Heart right ventricle (tissue), 16 donors: ENCODE results near the gene CARD11. TPM values are rescaled to one million over a fixed set of nuclear protein-coding genes. Genes with fewer than 3 reads are reported as not detected.

Experiments used
- ATAC-seq, 8 donors: fragments of 200-7000 bp; cut with Tn5 transposase; one replicate each; pipeline ENCODE4 v1.9.1; 2020; ENCODE audit warnings: mild to moderate bottlenecking in 8 of 8, moderate library complexity in 8 of 8, moderate number of reproducible peaks in 1 of 8
- DNase-seq, 2 donors: peaks; one replicate each; pipeline ENCODE4 v3.0.0-alpha.2; 2020
- H3K27ac ChIP-seq, 10 donors: fragments of 200-600 bp; sonication (generic) in 2 of 10; one replicate each; pipeline versions ENCODE4 v1.5.0 to v1.8.0; 2020 to 2022; ENCODE audit warnings: mild to moderate bottlenecking in 3 of 10
- H3K27me3 ChIP-seq, 7 donors: fragments of 200-600 bp; one replicate each; pipeline ENCODE4 v1.8.0; 2021 to 2022; ENCODE audit warnings: mild to moderate bottlenecking in 2 of 7
- H3K36me3 ChIP-seq, 9 donors: fragments of 200-600 bp; sonication (generic) in 1 of 9; one replicate each; pipeline versions ENCODE4 v1.5.0 to v1.8.0; 2020 to 2022; ENCODE audit warnings: mild to moderate bottlenecking in 2 of 9
- H3K4me1 ChIP-seq, 9 donors: fragments of 200-600 bp; sonication (generic) in 1 of 9; one replicate each; pipeline versions ENCODE4 v1.5.0 to v1.8.0; 2020 to 2022; ENCODE audit warnings: mild to moderate bottlenecking in 4 of 9
- H3K4me3 ChIP-seq, 10 donors: fragments of 200-600 bp; sonication (generic) in 2 of 10; one replicate each; pipeline versions ENCODE4 v1.5.0 to v1.8.0; 2020 to 2022; ENCODE audit warnings: mild to moderate bottlenecking in 7 of 10, moderate library complexity in 2 of 10
- H3K9me3 ChIP-seq, 11 donors: fragments of 200-600 bp in 10 of 11; sonication (generic) in 2 of 11; one replicate each; pipeline versions ENCODE4 v1.5.0 to v1.8.0; 2013 to 2022; ENCODE audit warnings: mild to moderate bottlenecking in 2 of 11, control low read depth in 1 of 11, moderate library complexity in 1 of 11
- WGBS, 2 donors: extraction: QIAGEN DNeasy Blood & Tissue Kit; methylation state at CpG; one replicate each; pipeline ENCODE4 v1.1.7; 2013; ENCODE audit warnings: inconsistent platforms in 1 of 2; 5-methylcytosine and 5-hydroxymethylcytosine counted together
- intact Hi-C, 10 donors: fragments of 100-400 bp; cut with DNase I; formaldehyde crosslinking; loops; one replicate each; pipeline versions ENCODE4 v1.11.1 to v1.14.2; 2022
- polyA plus RNA-seq, 2 donors: library from polyadenylated mRNA; stranded (reverse); fragments of 200-250 nt; gene quantifications; one replicate each; pipeline ENCODE4 v1.2.3, GENCODE V29; 2013
- total RNA-seq, 10 donors: library from RNA; stranded (reverse); fragmentation: NEBNext Ultra II Directional in 3 of 10; extraction: Animal tissue kit (Norgen Biotek cat#: 25700) in 3 of 10; gene quantifications; one replicate each; pipeline versions ENCODE4 v1.2.1 to v1.2.4, GENCODE V29; 2021 to 2023
- TF ChIP-seq, protein P1 (sequence below), 9 donors: fragments of 200-600 bp; sonication (generic) in 2 of 9; IDR thresholded peaks; one replicate each; pipeline versions ENCODE4 v1.5.0 to v1.8.0; 2021 to 2022; ENCODE audit warnings: antibody characterized with exemption in 9 of 9, mild to moderate bottlenecking in 5 of 9, moderate library complexity in 1 of 9
- donor health status: Arrhythmogenic right ventricular cardiomyopathy.
- donor health status: ischemic (EF 13 %, LVEDD 7.1; RV severe dilation, severe dysfunction).
- donor health status: healthy with polysubstance abuse.
- donor health status: DM: no; HTN: yes; CAD: no.
- donor health status: DM: no; HTN: no; CAD: no.
- donor health status: ischemic (EF 25% LVEDD 6.9; RV normal size, moderate dysfunction).
- donor health status: ischemic (EF 25% LVEDD 5.7; RV mildly dilated, moderate dysfunction).
- donor health status: healthy.
- donor health status: DM: yes; HTN: yes; CAD: no.
- donor health status: Ischemic cardiomyopathy.
- donor health status: ischemic (EF 35%, LVEDD 5.7; RV mildly dilated, moderate dysfunction).
- donor health status: nonischemic (EF 11% LVEDD 7.7; RV severe dilation, severe dysfunction).
- donor health status: DM: yes; HTN: yes; CAD: no.
- donor health status: PGD.
- donor health status: ischemic (EF 29% LVEDD 5.4; RV normal size, mild dysfunction).
- donor health status: nonischemic (EF 23%, LVEDD 6.1; RV moderate dilation, normal function).

CARD11 gene
- total and polyA plus RNA-seq, 12 donors, result 0.14 to 1.7 (median 0.30) TPM; not detected in 1

DNA sequence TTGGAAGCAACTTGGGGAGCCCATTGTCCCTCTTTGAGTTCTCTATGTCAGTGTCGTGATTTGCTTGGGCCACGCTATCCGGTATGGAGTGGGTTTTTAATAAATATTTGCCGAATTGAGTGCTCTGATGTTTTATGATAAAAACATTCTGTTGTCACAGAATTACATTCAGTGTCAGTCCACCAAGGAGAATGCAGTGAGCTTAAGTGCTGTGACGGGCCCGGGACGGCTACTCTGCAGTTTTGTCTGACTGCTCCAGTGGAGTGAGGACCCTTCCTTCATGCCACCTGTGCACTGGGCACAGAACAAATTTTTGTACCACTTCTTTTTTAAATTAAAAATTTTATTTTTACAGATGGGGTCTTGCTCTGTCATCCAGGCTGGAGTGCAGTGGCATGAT, 76.0 kb downstream of the CARD11 start:
- Histone ChIP-seq H3K27ac (no peak overlapping the region), H3K4me3 (no peak overlapping the region), H3K36me3 (no peaks in the 10 kb centered on the region), H3K9me3 (peaks cover 0 to 38% (median 18%) of the 10 kb centered on the region in 11 donors), H3K27me3 (peaks cover 0 to 6% (median 0%) of the 10 kb centered on the region in 7 donors), H3K4me1 (peaks cover 0 to 4% (median 0%) of the 10 kb centered on the region in 9 donors)
- TF ChIP-seq, protein P1, sequence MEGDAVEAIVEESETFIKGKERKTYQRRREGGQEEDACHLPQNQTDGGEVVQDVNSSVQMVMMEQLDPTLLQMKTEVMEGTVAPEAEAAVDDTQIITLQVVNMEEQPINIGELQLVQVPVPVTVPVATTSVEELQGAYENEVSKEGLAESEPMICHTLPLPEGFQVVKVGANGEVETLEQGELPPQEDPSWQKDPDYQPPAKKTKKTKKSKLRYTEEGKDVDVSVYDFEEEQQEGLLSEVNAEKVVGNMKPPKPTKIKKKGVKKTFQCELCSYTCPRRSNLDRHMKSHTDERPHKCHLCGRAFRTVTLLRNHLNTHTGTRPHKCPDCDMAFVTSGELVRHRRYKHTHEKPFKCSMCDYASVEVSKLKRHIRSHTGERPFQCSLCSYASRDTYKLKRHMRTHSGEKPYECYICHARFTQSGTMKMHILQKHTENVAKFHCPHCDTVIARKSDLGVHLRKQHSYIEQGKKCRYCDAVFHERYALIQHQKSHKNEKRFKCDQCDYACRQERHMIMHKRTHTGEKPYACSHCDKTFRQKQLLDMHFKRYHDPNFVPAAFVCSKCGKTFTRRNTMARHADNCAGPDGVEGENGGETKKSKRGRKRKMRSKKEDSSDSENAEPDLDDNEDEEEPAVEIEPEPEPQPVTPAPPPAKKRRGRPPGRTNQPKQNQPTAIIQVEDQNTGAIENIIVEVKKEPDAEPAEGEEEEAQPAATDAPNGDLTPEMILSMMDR (IDR thresholded peaks at IDR 0.05), result no peak
- DNase-seq (no peak), ATAC-seq (no peak)
- 89 to 92% methylated on average over 7 of the region's 7 CpGs for WGBS, 2 donors
- intact Hi-C loops, result no loop called here

DNA sequence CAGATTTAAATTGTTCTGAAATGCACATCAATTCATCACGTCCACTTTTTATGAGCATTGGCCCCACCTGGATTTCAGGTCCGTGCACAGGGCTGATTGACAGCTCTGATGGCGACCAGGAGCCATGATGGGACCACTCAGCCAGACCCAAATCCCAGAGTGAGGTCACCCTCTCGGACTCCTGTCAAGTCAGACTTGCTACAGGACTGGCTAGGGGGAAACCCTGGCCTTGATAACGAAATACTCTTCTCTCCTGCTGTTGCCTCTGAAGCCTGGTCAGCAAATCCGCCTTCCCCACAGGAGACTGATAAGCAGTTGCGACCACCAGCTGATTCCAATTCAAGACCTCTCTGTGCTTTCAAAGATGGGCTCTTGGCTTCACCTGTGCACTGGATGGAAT, 76.4 kb downstream of the CARD11 start:
- TF ChIP-seq, protein P1 (IDR thresholded peaks at IDR 0.05), result no peak
- Histone ChIP-seq H3K4me3 (no peak overlapping the region), H3K27me3 (peaks cover 0 to 6% (median 0%) of the 10 kb centered on the region in 7 donors), H3K4me1 (peaks cover 0 to 4% (median 0%) of the 10 kb centered on the region in 9 donors), H3K9me3 (peaks cover 0 to 38% (median 18%) of the 10 kb centered on the region in 11 donors), H3K36me3 (no peaks in the 10 kb centered on the region), H3K27ac (no peak overlapping the region)
- DNase-seq (no peak), ATAC-seq (no peak)
- intact Hi-C loops, result no loop called here
- WGBS, 2 donors, result 49 to 51% methylated on average over 7 of the region's 7 CpGs

DNA sequence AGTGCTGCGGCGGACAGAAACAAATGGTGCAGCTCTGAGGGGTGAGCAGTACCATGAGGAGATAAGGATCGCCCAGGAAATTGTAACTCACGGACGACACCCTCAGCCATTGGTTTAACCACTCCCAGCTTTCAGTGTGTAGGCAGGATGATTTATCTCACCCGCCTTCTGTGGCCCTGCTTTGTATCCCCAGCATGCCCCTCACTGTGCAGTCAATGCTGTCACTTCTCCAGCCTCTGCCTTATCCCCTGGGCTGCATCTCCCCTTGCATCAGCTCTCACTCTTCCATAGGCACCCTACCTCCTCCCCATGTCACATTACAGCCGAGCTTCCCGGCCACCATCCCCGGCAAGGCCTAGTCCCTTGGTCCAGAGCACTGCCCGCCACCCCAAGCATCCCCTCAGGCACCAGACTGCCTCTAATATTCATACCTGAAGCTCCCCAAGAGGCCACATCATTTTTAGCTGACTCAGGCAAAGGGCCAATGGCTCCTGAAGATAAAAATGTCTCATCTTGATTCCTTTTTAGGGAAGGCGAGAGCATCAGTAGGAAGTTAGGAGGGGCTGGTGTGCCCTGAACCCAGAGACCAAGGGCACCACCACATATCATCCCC, 77.1 kb downstream of the CARD11 start:
- DNase-seq, result no peak
- Histone ChIP-seq H3K27me3 (peaks cover 0 to 4% (median 0%) of the 10 kb centered on the region in 7 donors), H3K4me1 (peaks cover 0 to 4% (median 0%) of the 10 kb centered on the region in 9 donors), H3K36me3 (no peaks in the 10 kb centered on the region), H3K4me3 (no peak overlapping the region), H3K9me3 (peaks cover 0 to 38% (median 18%) of the 10 kb centered on the region in 11 donors), H3K27ac (no peak overlapping the region)
- TF ChIP-seq, protein P1 (IDR thresholded peaks at IDR 0.05), result no peak
- WGBS, 2 donors, result 82 to 83% methylated on average over 11 of the region's 11 CpGs
- intact Hi-C loops, result no loop called here
- ATAC-seq, result no peak

DNA sequence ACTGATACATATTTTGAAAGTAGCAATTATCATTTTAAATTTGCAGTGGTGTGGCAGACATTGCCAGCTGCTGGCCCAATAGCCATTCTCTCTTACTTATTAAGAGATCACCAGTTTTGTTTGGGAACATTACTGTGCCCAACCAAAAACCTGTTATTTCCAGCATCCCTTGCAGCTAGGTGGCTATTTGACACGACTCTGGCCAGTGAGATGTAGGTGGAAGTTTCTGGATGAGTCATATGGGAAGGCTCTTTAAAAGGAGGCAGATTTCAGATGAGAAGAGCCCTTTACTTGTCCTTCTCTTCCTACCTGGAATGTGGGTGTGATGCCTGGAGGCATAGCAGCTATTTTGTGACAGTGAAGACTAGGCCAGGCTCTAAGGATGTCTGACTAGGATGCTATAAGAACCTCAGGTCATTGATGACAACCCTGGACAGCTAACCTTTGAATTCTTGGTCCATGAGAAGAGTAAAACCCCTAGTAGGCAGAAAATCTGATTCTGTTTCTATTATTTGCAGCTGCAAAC, 77.9 kb downstream of the CARD11 start:
- H3K4me3 ChIP-seq, result no peak overlapping the region
- ATAC-seq, result no peak
- intact Hi-C loops, result no loop called here
- DNase-seq, result no peak
- peaks cover 0 to 6% (median 0%) of the 10 kb centered on the region in 7 donors for H3K27me3 ChIP-seq
- WGBS, 2 donors, result 83 to 97% methylated on average over 1 of the region's 1 CpG
- TF ChIP-seq, protein P1 (IDR thresholded peaks at IDR 0.05), result no peak
- no peak overlapping the region for H3K27ac ChIP-seq
- peaks cover 0 to 4% (median 0%) of the 10 kb centered on the region in 9 donors for H3K4me1 ChIP-seq
- no peaks in the 10 kb centered on the region for H3K36me3 ChIP-seq
- H3K9me3 ChIP-seq, result peaks cover 0 to 38% (median 18%) of the 10 kb centered on the region in 11 donors
